Measurements from ENCODE around the gene CYP17A1.
"Not testable (repeated sequence)": the region's sequence is repeated elsewhere in the genome, so short reads cannot be mapped to it uniquely, and the experiment has no call there.

CYP17A1 gene

GRCh38 chr10:102855731-102856436, 18.7 kb upstream of the CYP17A1 start:
- CTCF ChIA-PET, result interaction anchor here (0.6 kb wide), 2 partner anchors 238 to 406 kb away, joined by 3 to 5 read pairs; no protein-coding TSS in a partner anchor
- H3K36me3 ChIP-seq (ENCODE audit: control insufficient read depth in 4 of 4, insufficient read depth in 4 of 4, low read length in 3 of 4); H3K27me3 ChIP-seq (replicated peaks in 2 of 5; ENCODE audit: control insufficient read depth in 4 of 5, insufficient read depth in 5 of 5, low read length in 4 of 5); H3K4me3 ChIP-seq (ENCODE audit: control insufficient read depth in 1 of 7, extremely low read depth in 1 of 7, insufficient read depth in 4 of 7, low read depth in 2 of 7, low read length in 6 of 7); POLR2A ChIA-PET; H3K4me1 ChIP-seq (ENCODE audit: control extremely low read depth in 1 of 4, control insufficient read depth in 4 of 4, insufficient read depth in 4 of 4, low read length in 3 of 4); H3K9me3 ChIP-seq (ENCODE audit: control extremely low read depth in 1 of 5, control insufficient read depth in 4 of 5, insufficient read depth in 2 of 5, low read depth in 1 of 5, low read length in 4 of 5): not testable (repeated sequence)
- 97% methylated on average over 6 of the region's 11 CpGs for WGBS (ENCODE audit: insufficient coverage)
- DNase-seq, result peak in 2 of 3 donors; percentile 21 to 44
- peak overlapping the region in 1 of 2 experiments; percentile 21 for H3K27ac ChIP-seq (ENCODE audit: insufficient read depth in 1 of 2, low read depth in 1 of 2, low read length in 2 of 2, poor library complexity in 1 of 2, severe bottlenecking in 2 of 2)

GRCh38 chr10:102853237-102853636, 16.0 kb upstream of the CYP17A1 start:
- CTCF ChIA-PET; H3K27me3 ChIP-seq (replicated peaks in 2 of 5; ENCODE audit: control insufficient read depth in 4 of 5, insufficient read depth in 5 of 5, low read length in 4 of 5); H3K4me3 ChIP-seq (ENCODE audit: control insufficient read depth in 1 of 7, extremely low read depth in 1 of 7, insufficient read depth in 4 of 7, low read depth in 2 of 7, low read length in 6 of 7); H3K36me3 ChIP-seq (ENCODE audit: control insufficient read depth in 4 of 4, insufficient read depth in 4 of 4, low read length in 3 of 4); DNase-seq; H3K27ac ChIP-seq (ENCODE audit: insufficient read depth in 1 of 2, low read depth in 1 of 2, low read length in 2 of 2, poor library complexity in 1 of 2, severe bottlenecking in 2 of 2); H3K4me1 ChIP-seq (ENCODE audit: control extremely low read depth in 1 of 4, control insufficient read depth in 4 of 4, insufficient read depth in 4 of 4, low read length in 3 of 4); H3K9me3 ChIP-seq (ENCODE audit: control extremely low read depth in 1 of 5, control insufficient read depth in 4 of 5, insufficient read depth in 2 of 5, low read depth in 1 of 5, low read length in 4 of 5): not testable (repeated sequence)
- POLR2A ChIA-PET, result interaction anchor here (0.7 kb wide), 1 partner anchor 504 kb away, joined by 3 read pairs; no protein-coding TSS in a partner anchor
- 96% methylated on average over 2 of the region's 7 CpGs for WGBS (ENCODE audit: insufficient coverage)

GRCh38 chr10:102850025-102850518, 12.9 kb upstream of the CYP17A1 start:
- H3K36me3 ChIP-seq (ENCODE audit: control insufficient read depth in 4 of 4, insufficient read depth in 4 of 4, low read length in 3 of 4), result no peaks in the 10 kb centered on the region
- 100% methylated on average over 2 of the region's 9 CpGs for WGBS (ENCODE audit: insufficient coverage)
- DNase-seq, result no peak
- H3K4me3 ChIP-seq (ENCODE audit: control insufficient read depth in 1 of 7, extremely low read depth in 1 of 7, insufficient read depth in 4 of 7, low read depth in 2 of 7, low read length in 6 of 7), result no peak overlapping the region
- ChIA-PET CTCF (interaction anchor here (0.7 to 1.4 kb wide), 2 partner anchors 27 to 236 kb away, joined by 4 read pairs; no protein-coding TSS in a partner anchor), POLR2A (no interaction called here)
- H3K9me3 ChIP-seq (ENCODE audit: control extremely low read depth in 1 of 5, control insufficient read depth in 4 of 5, insufficient read depth in 2 of 5, low read depth in 1 of 5, low read length in 4 of 5), result peaks cover 0 to 3% (median 0%) of the 10 kb centered on the region in 5 experiments
- H3K27me3 ChIP-seq (replicated peaks in 2 of 5; ENCODE audit: control insufficient read depth in 4 of 5, insufficient read depth in 5 of 5, low read length in 4 of 5), result no peaks in the 10 kb centered on the region
- H3K27ac ChIP-seq (ENCODE audit: insufficient read depth in 1 of 2, low read depth in 1 of 2, low read length in 2 of 2, poor library complexity in 1 of 2, severe bottlenecking in 2 of 2), result no peak overlapping the region
- peaks cover 0 to 4% (median 1%) of the 10 kb centered on the region in 4 experiments for H3K4me1 ChIP-seq (ENCODE audit: control extremely low read depth in 1 of 4, control insufficient read depth in 4 of 4, insufficient read depth in 4 of 4, low read length in 3 of 4)

DNA sequence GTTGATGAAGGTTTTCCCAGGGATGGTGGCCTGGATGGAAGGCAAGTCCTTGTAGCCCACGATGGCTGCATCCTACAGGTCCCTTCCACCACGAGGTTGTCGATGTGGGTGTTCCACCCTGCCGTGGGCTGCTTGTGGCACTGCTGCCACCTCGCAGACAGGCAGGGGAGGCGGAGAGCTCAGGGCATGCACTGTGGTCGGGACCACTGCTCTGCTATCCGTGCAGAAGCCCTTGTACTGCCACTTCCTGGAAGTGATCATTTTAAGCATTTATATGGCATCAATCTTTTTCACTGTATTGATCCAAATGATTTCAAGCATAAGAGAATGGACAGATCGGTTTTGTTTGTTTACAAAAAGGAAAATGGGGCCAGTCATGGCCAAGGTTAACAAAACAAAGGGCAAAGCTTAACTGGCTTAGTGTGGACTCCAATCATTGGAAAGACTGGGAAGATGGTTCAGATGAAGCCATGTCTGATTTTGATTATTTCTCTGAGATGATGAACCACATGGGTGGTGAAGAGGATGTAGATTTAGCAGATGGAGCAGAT, 8.2 kb upstream of the CYP17A1 start:
- H3K27ac ChIP-seq (ENCODE audit: insufficient read depth in 1 of 2, low read depth in 1 of 2, low read length in 2 of 2, poor library complexity in 1 of 2, severe bottlenecking in 2 of 2), result no peak overlapping the region
- H3K36me3 ChIP-seq (ENCODE audit: control insufficient read depth in 4 of 4, insufficient read depth in 4 of 4, low read length in 3 of 4), result no peaks in the 10 kb centered on the region
- 91% methylated on average over 8 of the region's 9 CpGs for WGBS (ENCODE audit: insufficient coverage)
- H3K4me1 ChIP-seq (ENCODE audit: control extremely low read depth in 1 of 4, control insufficient read depth in 4 of 4, insufficient read depth in 4 of 4, low read length in 3 of 4), result no peaks in the 10 kb centered on the region
- no peaks in the 10 kb centered on the region for H3K27me3 ChIP-seq (replicated peaks in 2 of 5; ENCODE audit: control insufficient read depth in 4 of 5, insufficient read depth in 5 of 5, low read length in 4 of 5)
- no peak overlapping the region for H3K4me3 ChIP-seq (ENCODE audit: control insufficient read depth in 1 of 7, extremely low read depth in 1 of 7, insufficient read depth in 4 of 7, low read depth in 2 of 7, low read length in 6 of 7)
- POLR2A ChIA-PET, result no interaction called here
- CTCF ChIA-PET, result interaction anchor here (1.8 kb wide), 1 partner anchor 10 kb away, joined by 6 read pairs; no protein-coding TSS in a partner anchor
- no peak for DNase-seq
- peaks cover 0 to 7% (median 4%) of the 10 kb centered on the region in 5 experiments for H3K9me3 ChIP-seq (ENCODE audit: control extremely low read depth in 1 of 5, control insufficient read depth in 4 of 5, insufficient read depth in 2 of 5, low read depth in 1 of 5, low read length in 4 of 5)

- H3K36me3 ChIP-seq (ENCODE audit: control insufficient read depth in 4 of 4, insufficient read depth in 4 of 4, low read length in 3 of 4); H3K27me3 ChIP-seq (replicated peaks in 2 of 5; ENCODE audit: control insufficient read depth in 4 of 5, insufficient read depth in 5 of 5, low read length in 4 of 5); H3K27ac ChIP-seq (ENCODE audit: insufficient read depth in 1 of 2, low read depth in 1 of 2, low read length in 2 of 2, poor library complexity in 1 of 2, severe bottlenecking in 2 of 2); POLR2A ChIA-PET; H3K4me1 ChIP-seq (ENCODE audit: control extremely low read depth in 1 of 4, control insufficient read depth in 4 of 4, insufficient read depth in 4 of 4, low read length in 3 of 4); H3K4me3 ChIP-seq (ENCODE audit: control insufficient read depth in 1 of 7, extremely low read depth in 1 of 7, insufficient read depth in 4 of 7, low read depth in 2 of 7, low read length in 6 of 7); H3K9me3 ChIP-seq (ENCODE audit: control extremely low read depth in 1 of 5, control insufficient read depth in 4 of 5, insufficient read depth in 2 of 5, low read depth in 1 of 5, low read length in 4 of 5): not testable (repeated sequence)
- CTCF ChIA-PET, result interaction anchor here (1.8 kb wide), 1 partner anchor 9 kb away, joined by 6 read pairs; no protein-coding TSS in a partner anchor
- peak in 1 of 3 donors; percentile 5 for DNase-seq
- 95% methylated on average over 3 of the region's 6 CpGs for WGBS (ENCODE audit: insufficient coverage)
Measured at GRCh38 chr10:102844190-102844776, 7.1 kb upstream of the CYP17A1 start.

- not testable (repeated sequence) for DNase-seq; H3K27ac ChIP-seq (ENCODE audit: insufficient read depth in 1 of 2, low read depth in 1 of 2, low read length in 2 of 2, poor library complexity in 1 of 2, severe bottlenecking in 2 of 2)
Measured at GRCh38 chr10:102843139-102843538, 5.9 kb upstream of the CYP17A1 start.

More at GRCh38 chr10:102843139-102843538, 5.9 kb upstream of the CYP17A1 start:
- H3K4me1 ChIP-seq (ENCODE audit: control extremely low read depth in 1 of 4, control insufficient read depth in 4 of 4, insufficient read depth in 4 of 4, low read length in 3 of 4); H3K4me3 ChIP-seq (ENCODE audit: control insufficient read depth in 1 of 7, extremely low read depth in 1 of 7, insufficient read depth in 4 of 7, low read depth in 2 of 7, low read length in 6 of 7); H3K27me3 ChIP-seq (replicated peaks in 2 of 5; ENCODE audit: control insufficient read depth in 4 of 5, insufficient read depth in 5 of 5, low read length in 4 of 5); H3K36me3 ChIP-seq (ENCODE audit: control insufficient read depth in 4 of 4, insufficient read depth in 4 of 4, low read length in 3 of 4): not testable (repeated sequence)
- ChIA-PET POLR2A (interaction anchor here (0.7 kb wide), 1 partner anchor 26 kb away, joined by 3 read pairs; the partner anchor contains the start of gene AS3MT), CTCF (interaction anchor here (1.1 to 1.8 kb wide), 2 partner anchors 13 to 411 kb away, joined by 3 to 4 read pairs; no protein-coding TSS in a partner anchor)
- peaks cover 0 to 12% (median 8%) of the 10 kb centered on the region in 5 experiments for H3K9me3 ChIP-seq (ENCODE audit: control extremely low read depth in 1 of 5, control insufficient read depth in 4 of 5, insufficient read depth in 2 of 5, low read depth in 1 of 5, low read length in 4 of 5)
- WGBS (ENCODE audit: insufficient coverage), result 77% methylated on average over 7 of the region's 8 CpGs
